ENCODE results near the gene GRIN3A.
"Not testable (repeated sequence)": the region's sequence is repeated elsewhere in the genome, so short reads cannot be mapped to it uniquely, and the experiment has no call there.

GRIN3A gene

DNA sequence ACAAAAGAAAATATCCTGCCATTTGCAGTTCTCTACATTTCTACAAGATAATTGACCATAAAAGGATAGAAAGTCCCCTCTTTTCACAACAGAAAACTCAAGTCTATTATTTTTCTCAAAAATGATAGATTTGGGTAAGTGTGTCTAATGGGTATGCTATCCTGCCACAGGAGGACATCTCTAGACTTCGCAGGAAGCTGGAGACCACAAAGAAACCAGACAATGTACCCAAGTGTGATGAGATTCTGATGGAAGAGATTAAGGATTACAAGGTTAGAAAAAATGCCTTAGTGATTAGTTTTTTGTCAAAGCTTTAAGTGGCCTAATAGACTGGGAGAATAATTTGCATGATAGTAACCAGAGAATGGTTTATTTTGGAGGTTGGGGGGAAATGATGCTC is 176.7 kb downstream of the GRIN3A start:
- DNase-seq, result no peak
- peaks cover 28% of the 10 kb centered on the region for H3K9me3 Mint-ChIP-seq
- no peaks in the 10 kb centered on the region for H3K27me3 Mint-ChIP-seq (ENCODE audit: low read depth, poor library complexity)
- no peak overlapping the region for H3K27ac Mint-ChIP-seq
- peaks cover 88% of the 10 kb centered on the region for H3K36me3 Mint-ChIP-seq (ENCODE audit: low read depth)
- no peaks in the 10 kb centered on the region for H3K4me1 Mint-ChIP-seq
- H3K4me3 Mint-ChIP-seq, result no peak overlapping the region
- TF ChIP-seq, protein P1, sequence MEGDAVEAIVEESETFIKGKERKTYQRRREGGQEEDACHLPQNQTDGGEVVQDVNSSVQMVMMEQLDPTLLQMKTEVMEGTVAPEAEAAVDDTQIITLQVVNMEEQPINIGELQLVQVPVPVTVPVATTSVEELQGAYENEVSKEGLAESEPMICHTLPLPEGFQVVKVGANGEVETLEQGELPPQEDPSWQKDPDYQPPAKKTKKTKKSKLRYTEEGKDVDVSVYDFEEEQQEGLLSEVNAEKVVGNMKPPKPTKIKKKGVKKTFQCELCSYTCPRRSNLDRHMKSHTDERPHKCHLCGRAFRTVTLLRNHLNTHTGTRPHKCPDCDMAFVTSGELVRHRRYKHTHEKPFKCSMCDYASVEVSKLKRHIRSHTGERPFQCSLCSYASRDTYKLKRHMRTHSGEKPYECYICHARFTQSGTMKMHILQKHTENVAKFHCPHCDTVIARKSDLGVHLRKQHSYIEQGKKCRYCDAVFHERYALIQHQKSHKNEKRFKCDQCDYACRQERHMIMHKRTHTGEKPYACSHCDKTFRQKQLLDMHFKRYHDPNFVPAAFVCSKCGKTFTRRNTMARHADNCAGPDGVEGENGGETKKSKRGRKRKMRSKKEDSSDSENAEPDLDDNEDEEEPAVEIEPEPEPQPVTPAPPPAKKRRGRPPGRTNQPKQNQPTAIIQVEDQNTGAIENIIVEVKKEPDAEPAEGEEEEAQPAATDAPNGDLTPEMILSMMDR (IDR thresholded peaks at IDR 0.05), result no peak

DNA sequence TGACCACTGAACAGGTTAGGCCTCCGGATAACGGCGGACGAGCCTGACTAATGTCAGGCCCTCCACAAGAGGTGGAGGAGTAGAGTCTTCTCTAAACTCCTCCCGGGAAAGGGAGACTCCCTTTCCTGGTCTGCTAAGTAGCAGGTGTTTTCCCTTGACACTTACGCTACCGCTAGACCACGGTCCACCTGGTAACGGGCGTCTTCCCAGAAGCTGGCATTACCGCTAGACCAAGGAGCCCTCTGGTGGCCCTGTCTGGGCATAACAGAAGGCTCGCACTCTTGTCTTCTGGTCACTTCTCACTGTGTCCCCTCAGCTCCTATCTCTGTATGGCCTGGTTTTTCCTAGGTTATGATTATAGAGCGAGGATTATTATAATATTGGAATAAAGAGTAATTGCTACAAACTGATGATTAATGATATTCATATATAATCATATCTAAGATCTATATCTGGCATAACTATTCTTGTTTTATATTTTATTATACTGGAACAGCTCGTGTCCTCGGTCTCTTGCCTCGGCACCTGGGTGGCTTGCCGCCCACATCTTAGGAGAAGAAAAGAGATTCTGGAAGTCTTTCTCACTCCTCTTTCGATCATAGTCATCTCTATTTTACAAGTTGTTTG is 188.9 kb downstream of the GRIN3A start:
- H3K9me3 Mint-ChIP-seq; H3K4me3 Mint-ChIP-seq; H3K27me3 Mint-ChIP-seq (ENCODE audit: low read depth, poor library complexity); H3K27ac Mint-ChIP-seq; H3K4me1 Mint-ChIP-seq: not testable (repeated sequence)
- TF ChIP-seq, protein P1 (IDR thresholded peaks at IDR 0.05), result peak; percentile 44
- DNase-seq, result peak; percentile 20
- H3K36me3 Mint-ChIP-seq (ENCODE audit: low read depth), result peaks cover 77% of the 10 kb centered on the region

DNA sequence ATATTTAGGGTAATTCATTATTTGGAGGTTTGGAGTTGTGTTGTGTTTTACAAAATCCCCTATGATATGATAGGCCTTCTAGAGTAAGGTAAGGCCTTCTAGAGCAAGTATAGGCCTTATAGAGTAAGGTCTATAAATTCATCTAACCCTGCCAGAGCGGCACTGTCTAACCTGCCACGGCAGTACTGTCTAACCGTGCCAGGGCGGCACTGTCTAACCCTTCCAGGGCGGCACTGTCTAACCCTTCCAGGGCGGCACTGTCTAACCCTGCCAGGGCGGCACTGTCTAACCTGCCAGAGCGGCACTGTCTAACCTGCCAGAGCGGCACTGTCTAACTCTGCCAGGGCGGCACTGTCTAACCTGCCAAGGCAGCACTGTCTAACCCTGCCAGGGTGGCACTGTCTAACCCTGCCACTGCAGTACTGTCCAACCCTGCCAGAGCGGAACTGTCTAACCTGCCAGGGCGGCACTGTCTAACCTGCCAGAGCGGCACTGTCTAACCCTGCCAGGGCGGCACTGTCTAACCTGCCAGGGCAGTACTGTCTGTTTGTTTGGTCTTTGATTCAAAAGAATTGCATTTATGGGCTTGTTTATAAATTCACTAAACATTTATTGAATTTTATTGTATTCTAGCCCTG is 195.2 kb downstream of the GRIN3A start:
- H3K4me1 Mint-ChIP-seq, result no peaks in the 10 kb centered on the region
- no peak overlapping the region for H3K4me3 Mint-ChIP-seq
- H3K27ac Mint-ChIP-seq, result no peak overlapping the region
- DNase-seq, result no peak
- H3K27me3 Mint-ChIP-seq (ENCODE audit: low read depth, poor library complexity), result no peaks in the 10 kb centered on the region
- H3K36me3 Mint-ChIP-seq (ENCODE audit: low read depth), result peaks cover 36% of the 10 kb centered on the region
- TF ChIP-seq, protein P1 (IDR thresholded peaks at IDR 0.05), result no peak
- no peaks in the 10 kb centered on the region for H3K9me3 Mint-ChIP-seq

DNA sequence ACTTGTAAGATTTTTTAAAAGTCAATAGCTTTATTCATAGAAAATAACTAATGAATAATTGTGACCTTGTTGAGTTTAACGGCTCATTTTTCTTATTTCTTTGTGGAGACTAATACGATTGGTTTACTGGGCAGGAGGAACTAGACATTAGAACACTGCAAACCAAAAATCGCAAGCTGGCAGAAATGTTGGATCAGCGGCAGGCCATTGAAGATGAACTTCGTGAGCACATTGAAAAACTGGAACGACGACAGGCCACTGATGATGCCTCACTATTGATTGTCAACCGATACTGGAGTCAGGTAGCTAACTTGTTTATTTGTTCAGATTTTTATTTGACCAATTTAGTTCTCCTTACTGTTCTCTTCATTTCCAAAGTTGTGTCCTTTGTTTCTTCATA is 198.4 kb downstream of the GRIN3A start:
- TF ChIP-seq, protein P1 (IDR thresholded peaks at IDR 0.05), result no peak
- Mint-ChIP-seq H3K27ac (no peak overlapping the region), H3K4me1 (peaks cover 6% of the 10 kb centered on the region), H3K36me3 (ENCODE audit: low read depth) (peaks cover 18% of the 10 kb centered on the region), H3K4me3 (no peak overlapping the region), H3K9me3 (no peaks in the 10 kb centered on the region), H3K27me3 (ENCODE audit: low read depth, poor library complexity) (no peaks in the 10 kb centered on the region)
- no peak for DNase-seq

DNA sequence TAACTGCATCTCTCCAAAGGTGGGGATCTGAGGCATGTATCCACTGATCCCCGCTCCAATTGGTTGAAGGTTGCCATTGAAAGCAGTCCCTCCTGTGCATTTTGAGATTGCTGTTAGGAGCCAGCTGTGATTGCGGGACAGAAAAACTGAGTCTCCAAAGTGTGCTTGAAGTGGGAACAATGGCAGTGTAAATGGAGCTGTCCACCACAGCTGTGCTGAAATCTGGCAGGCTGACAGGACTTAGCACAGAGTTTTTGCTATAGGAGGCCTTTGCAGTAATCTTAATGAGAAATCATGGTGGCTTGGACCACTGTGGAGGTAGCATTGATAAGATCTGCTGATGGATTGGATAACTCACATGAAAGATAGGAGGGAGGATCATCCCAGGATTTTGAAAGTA is 201.5 kb downstream of the GRIN3A start:
- TF ChIP-seq, protein P1 (IDR thresholded peaks at IDR 0.05), result no peak
- Mint-ChIP-seq H3K4me1 (peaks cover 24% of the 10 kb centered on the region), H3K9me3 (no peaks in the 10 kb centered on the region), H3K4me3 (no peak overlapping the region), H3K36me3 (ENCODE audit: low read depth) (peaks cover 9% of the 10 kb centered on the region), H3K27ac (no peak overlapping the region), H3K27me3 (ENCODE audit: low read depth, poor library complexity) (no peaks in the 10 kb centered on the region)
- peak; percentile 61 for DNase-seq

DNA sequence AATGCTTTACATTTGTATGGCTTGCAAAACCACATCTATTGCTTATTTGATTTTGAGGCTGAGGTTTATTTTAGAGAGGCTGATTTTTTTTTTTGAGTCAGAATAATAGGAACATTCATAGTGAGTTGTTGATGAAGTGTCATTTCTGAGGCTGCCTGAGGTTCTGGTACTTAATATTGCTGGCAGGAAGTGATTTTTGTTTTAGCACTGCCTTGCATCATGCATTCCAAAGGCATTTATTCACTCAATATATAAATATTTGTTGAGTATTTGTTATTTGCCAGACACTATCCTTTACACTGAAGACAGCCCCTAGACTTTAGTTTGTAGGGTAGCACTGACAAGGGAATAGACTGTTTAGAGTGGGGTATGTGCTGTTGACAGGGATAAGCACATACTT is 202.1 kb downstream of the GRIN3A start:
- Mint-ChIP-seq H3K36me3 (ENCODE audit: low read depth) (peaks cover 9% of the 10 kb centered on the region), H3K9me3 (no peaks in the 10 kb centered on the region), H3K27ac (no peak overlapping the region), H3K4me3 (no peak overlapping the region), H3K27me3 (ENCODE audit: low read depth, poor library complexity) (no peaks in the 10 kb centered on the region), H3K4me1 (peaks cover 24% of the 10 kb centered on the region)
- TF ChIP-seq, protein P1 (IDR thresholded peaks at IDR 0.05), result no peak
- DNase-seq, result no peak
